ENCODE data around the gene KLHL11. TPM values are rescaled to one million over a fixed set of nuclear protein-coding genes. Genes with fewer than 3 reads are reported as not detected.
"Not testable (repeated sequence)": the region's sequence is repeated elsewhere in the genome, so short reads cannot be mapped to it uniquely, and the experiment has no call there.

Gene KLHL11
- polyA plus RNA-seq, 3 donors, result 8.7 to 12.1 (median 10.3) TPM

DNA sequence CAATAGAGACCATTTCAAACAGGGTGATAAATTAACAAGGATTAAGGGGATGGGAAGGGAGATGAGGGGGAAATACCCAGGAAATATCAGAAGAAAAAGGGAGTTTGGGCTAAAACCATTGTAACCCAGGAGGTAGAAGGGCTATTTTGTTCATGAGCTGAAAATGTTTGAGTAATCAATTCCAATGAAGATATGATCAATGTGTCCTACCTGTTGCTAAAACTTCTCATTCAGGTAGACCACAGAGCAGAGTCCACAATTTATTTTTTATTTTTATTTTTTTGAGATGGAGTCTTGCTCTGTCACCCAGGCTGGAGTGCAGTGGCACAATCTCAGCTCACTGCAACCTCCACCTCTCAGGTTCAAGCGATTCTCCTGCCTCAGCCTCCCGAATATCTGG, 25.8 kb downstream of the KLHL11 start:
- DNase-seq, result not testable (repeated sequence)

DNA sequence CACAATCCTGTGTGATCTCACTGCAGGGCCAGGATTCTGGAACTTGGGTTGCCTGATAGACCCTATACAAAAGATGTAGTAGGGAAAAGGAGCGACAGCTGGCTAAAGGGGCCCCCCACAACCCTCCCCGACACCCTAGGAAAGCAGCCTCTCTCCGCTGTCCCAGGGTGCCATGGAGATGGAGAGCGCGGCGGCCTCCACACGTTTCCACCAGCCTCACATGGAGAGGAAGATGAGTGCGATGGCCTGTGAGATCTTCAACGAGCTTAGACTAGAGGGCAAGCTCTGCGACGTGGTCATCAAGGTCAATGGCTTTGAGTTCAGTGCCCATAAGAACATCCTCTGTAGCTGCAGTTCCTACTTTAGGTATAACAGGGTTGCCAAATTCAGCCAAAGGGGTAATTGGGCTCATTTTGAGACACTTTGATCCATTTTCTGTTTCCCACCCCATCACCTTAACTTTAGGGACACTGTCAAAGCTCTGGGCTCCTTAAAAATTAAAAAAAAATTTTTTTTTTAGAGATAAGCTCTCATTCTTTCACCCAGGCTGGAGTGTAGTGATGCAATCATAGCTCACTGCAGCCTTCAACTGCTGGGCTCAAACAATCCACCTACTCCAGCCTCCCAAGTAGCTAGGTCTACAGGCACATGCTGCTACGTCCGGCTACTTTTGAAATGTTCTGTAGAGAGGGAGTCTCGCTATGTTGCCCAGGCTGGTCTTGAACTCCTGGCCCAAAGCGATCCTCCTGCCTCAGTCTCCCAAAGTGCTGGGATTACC, 27.3 kb downstream of the KLHL11 start, which contains the start of gene KLHL10:
Gene KLHL10 (plus strand): TSS at position 65 of the 778 bp plus-strand sequence. CDS start 108 bp downstream, at position 173.
- no peak for DNase-seq

DNA sequence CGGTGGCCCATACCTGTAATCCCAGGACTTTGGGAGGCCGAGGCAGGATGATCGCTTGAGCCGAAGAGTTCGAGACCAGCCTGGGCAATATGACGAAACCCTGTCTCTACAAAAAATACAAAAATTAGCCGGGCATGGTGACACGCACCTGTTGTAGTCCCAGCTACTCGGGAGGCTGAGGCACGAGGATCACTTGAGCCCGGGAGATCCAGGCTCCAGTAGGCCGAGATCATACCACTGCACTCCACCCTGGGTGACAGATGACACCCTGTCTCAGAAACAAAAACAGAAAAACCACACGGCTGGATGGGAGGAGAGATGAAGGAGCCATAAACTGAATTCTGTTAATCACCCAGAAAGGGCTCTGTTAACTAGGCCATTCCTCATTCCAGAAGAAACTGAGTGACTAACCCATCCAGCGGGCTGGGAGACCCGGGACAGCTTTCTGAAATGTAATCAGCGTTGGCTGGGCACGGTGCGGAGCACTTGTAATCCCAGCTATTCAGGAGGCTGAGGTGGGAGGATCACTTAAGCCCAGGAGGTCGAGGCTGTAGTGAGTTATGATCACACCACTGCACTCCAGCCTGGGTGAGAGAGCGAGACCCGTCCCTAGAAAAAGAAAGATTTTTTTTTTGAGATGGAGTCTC, 28.6 kb downstream of the KLHL11 start:
- DNase-seq, result no peak

DNA sequence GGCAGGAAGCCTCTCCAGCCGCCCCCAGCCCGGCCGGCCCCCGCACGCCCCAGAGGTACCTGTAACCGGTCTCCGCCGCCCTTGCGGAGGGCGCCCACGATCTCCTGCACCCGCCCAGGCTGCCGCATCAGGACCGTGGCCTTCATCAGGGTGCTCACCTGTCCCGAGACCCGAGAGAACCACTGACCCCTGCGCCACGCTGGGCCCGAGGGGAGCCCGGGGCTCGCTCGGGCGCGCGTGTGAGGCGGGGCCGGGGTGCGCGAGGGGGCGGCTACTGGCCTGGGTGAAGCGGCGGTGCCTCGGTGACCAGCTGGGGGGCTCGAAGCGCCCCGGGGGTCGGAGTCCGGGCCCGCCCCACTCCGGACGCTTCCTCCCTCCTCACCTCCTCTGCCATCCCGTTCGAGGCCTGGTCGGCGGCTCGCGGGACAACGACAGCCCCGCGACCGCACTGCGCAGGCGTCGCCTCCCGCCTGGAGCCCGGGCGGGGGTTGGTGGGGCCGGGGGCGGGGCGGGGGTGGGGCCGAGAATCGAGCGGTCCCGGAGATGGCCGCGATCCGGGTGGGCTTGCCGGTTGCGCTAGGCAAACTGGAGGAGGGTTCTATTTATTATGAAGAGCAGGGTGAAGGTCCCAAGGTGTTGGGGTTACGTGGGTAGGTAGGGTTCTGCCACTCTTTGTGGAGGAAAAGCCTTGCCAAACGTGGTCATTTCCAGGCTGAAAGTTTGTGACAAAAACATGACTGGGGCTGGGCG, 29.2 kb downstream of the KLHL11 start, which contains the start of gene NT5C3B:
Gene NT5C3B (minus strand): TSS at position 433 of the 750 bp plus-strand sequence. CDS start 39 bp downstream, at position 394.
- DNase-seq, result peak; percentile 55

DNA sequence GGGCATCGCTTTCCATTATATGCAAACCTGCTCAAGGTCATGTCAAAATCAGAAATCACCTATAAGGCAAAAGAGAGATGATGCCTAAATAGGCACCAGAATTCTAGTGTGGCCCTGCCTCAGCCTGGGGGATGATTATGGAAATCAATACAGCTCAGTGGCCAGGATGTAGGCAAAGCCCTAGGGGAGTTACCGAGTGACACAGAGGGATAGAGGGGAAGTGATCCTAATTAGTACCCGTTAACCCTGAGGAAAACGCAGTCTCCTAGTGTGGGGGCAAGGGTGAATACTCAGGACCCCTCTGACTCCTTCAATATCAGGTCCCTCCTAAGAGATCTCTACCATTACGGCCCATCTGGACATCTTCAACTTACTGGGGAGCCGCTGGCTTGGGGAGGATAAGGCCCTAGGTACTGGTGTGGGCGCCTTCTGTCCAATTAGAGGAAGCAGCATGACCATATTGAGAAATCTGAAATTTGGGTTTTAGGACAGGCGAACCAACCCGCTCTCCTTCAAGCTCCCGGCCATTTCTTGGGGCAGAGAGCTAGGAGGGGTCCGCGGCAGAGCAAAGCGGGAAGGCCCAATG, 29.9 kb downstream of the KLHL11 start:
- DNase-seq, result no peak

DNA sequence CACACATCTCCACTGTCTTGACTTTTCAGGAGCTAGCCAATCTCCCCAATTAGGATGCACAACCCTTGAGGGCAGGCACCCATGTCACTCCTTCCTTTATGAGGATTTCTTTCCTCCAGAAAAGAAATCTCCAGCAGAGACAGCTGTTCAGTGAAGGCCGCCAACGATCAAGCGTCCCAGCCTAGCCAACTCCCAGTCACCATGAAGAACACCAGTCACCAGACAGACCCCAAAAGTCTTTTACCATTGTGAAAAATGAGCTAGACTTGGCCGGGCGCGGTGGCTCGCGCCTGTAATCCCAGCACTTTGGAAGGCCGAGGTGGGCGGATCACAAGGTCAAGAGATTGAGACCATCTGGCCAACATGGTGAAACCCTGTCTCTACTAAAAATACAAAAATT, 35.3 kb downstream of the KLHL11 start:
- DNase-seq, result not testable (repeated sequence)

DNA sequence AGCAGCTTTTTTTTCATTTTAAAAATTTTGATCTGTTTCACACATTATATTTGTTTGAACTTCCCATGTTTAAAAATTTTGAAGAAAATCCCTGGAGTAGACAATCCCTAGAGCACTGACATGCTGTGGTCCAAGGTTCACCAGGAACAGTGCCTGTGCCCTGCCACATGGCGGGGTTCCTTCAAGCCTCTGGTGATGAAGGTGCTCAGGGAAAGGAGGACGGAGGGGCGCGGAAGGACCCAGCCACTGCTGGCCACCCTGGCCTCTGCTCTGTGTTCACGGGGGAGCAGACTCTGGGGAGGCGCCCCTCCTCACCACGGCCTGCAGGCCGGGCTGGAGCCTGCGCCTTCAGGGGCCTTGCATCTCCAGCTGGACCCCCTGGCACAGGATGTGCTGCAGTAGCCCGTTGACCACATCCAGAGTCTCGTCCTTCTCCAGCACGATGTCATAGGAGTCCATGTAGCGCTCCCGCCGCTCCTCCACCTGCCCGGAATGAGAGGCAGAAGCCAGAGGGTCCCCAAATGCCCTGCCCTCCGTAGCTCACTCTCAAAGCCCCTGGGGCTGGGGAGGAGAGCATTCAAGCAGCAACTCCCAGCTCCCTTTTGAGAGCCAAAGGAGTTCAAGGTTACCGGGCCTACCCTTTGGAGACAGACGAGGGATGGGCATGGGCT, 39.9 kb downstream of the KLHL11 start:
- no peak for DNase-seq

DNA sequence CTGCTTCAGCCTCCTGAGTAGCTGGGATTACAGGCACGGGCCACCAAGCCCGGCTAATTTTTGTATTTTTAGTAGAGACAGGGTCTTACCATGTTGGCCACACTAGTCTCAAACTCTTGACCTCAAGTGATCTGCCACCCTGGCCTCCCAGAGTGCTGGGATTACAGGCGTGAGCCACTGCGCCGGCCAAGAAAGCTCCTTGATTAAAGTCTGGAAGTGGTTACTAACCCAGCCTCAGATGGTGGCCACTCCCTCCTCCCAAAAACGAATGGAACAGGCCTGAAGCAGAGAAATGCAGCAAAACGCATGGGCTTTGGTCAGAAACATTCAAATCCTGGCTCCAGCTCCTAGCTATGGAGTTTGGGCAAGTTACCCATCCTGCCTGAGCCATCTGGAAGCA, 41.1 kb downstream of the KLHL11 start:
- no peak for DNase-seq

DNA sequence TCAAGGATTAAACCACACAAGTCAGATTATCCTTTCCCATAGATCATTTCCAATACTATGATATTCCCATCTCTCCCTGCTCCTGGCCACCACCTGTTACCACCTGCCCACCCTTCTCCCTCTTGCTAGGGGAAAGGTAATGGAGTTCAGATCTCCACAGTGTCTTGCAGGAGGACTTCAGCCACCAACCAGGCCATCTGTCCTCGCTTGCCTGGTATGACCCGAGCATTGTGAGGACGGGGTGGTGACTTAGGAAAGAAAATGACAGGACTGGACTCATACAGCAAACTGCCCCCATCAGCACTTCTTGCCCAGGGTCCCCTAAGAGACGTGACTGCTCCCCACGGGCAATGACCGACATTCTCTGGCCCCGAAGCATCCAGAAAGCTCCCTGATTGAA, 41.6 kb downstream of the KLHL11 start:
- DNase-seq, result no peak

DNA sequence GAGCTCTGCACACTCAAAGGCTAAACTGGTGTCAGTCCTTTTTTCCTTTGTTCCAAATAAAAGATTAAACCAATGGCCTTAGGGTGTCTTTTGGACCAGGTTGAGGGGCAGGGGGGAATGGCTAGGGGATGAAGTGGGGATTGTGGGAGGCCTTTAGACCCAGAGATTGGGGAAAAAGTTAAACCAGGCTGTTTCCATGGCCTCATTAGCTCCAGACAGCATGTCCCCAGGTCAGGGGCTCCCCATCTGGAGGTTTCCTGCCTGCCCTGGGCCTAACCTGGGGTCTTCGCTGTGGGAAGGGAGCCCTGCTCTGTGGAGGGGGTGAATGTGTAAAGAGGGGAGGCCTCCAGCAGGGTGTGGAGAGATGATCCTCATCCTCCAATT, 42.1 kb downstream of the KLHL11 start:
- no peak for DNase-seq

DNA sequence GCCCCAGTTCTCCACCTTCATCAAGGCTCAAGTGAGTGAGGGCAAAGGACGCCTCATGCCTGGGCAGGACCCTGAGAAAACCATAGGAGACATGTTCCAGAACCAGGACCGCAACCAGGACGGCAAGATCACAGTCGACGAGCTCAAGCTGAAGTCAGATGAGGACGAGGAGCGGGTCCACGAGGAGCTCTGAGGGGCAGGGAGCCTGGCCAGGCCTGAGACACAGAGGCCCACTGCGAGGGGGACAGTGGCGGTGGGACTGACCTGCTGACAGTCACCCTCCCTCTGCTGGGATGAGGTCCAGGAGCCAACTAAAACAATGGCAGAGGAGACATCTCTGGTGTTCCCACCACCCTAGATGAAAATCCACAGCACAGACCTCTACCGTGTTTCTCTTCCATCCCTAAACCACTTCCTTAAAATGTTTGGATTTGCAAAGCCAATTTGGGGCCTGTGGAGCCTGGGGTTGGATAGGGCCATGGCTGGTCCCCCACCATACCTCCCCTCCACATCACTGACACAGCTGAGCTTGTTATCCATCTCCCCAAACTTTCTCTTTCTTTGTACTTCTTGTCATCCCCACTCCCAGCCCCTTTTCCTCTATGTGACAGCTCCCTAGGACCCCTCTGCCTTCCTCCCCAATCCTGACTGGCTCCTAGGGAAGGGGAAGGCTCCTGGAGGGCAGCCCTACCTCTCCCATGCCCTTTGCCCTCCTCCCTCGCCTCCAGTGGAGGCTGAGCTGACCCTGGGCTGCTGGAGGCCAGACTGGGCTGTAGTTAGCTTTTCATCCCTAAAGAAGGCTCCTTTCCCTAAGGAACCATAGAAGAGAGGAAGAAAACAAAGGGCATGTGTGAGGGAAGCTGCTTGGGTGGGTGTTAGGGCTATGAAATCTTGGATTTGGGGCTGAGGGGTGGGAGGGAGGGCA, 42.7 kb downstream of the KLHL11 start:
- DNase-seq, result no peak

DNA sequence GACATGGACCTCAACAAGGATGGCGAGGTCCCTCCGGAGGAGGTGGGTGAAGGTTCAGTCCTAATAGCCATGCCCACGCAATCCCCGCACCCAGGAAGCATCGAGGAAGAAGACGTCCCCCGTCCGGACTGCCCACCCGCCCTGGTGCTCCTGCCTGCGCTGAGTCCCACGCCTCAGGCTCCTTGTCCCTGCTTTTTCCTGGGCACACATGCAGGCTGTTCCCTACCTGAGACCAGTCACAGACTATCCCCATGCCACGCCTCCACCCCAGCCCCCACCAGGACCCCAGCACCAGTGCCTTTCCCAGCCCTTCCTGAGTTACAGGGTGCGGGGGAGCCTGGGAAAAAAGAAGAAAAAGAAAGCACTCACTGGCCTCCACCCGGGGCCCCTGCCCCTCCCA, 43.4 kb downstream of the KLHL11 start:
- no peak for DNase-seq

DNA sequence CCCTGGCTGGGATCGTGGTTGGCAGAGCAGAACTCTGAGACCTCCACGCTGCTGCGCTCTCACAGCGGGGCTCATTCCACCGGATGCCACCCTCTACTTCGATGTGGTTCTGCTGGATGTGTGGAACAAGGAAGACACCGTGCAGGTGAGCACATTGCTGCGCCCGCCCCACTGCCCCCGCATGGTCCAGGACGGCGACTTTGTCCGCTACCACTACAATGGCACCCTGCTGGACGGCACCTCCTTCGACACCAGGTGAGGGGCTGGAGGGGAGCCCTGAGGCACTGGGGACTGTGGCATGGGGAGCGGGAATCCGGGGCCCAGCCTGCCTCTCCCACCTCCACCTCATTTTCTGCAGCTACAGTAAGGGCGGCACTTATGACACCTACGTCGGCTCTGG, 47.2 kb downstream of the KLHL11 start:
- DNase-seq, result no peak

DNA sequence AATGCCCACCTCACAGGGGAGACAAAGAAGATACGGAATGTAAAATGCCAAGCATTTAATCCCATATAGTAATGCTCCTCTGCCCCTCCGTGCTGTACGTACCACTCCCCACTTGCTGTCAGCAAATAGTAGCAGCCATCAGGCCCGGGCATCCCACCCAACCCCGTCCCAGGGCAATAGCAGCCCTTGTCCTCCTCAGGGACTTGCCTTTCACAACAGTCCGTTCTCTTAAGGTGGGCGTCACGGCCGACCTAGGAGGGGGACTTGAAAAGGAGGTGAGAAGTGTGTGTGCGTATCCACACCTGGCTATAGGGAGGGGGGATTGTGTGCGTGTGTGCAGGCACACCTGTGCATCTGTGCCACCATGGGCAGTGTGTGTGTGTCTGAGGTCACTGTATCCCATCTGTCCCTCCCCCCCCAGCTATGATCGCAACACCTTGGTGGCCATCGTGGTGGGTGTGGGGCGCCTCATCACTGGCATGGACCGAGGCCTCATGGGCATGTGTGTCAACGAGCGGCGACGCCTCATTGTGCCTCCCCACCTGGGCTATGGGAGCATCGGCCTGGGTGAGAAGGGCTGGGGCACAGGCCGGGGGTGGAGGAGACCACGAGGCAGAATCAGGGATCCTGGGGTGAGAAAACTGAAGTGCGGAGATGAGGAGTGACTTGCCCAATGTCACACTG, 48.4 kb downstream of the KLHL11 start:
- DNase-seq, result no peak

DNA sequence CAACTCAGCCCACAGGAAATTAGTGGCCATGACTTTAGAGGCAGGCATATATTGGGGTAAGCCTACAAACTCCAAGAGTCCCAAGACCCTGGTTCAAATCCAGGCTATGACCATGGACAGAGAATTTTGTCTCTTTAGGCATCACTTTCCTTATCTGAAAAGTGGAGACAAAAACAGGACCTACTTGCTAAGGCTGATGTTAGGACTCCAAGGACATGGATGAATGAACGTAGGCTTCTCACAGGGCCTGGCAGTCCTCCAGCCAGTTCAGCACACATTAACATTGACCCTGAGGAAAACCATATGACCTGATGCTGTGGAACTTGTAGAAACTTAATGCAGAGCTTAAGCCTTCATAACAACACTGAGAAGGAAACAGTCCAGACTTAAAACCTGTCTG, 51.0 kb downstream of the KLHL11 start:
- DNase-seq, result no peak

DNA sequence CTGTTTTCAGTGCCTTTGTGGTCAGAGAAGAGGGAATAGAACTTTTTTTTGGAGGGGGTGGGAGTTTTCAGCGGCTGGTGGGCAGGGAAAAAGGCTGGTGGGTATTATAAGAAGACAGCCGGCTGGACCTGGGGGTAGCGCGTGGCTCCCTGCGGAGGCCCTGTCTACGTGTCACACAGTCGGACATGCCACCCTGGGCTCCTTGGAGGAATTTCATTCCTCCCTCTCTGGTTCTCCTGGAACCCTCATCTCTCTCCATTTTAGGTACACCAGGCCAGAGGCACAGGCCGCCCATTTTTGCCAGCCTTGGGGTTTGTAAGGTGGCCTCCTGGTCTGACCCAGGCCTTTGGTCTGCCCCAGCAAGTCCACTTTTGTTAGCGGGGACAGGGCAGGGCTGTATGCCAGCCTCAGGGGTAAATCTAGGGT, 51.5 kb downstream of the KLHL11 start:
- no peak for DNase-seq

DNA sequence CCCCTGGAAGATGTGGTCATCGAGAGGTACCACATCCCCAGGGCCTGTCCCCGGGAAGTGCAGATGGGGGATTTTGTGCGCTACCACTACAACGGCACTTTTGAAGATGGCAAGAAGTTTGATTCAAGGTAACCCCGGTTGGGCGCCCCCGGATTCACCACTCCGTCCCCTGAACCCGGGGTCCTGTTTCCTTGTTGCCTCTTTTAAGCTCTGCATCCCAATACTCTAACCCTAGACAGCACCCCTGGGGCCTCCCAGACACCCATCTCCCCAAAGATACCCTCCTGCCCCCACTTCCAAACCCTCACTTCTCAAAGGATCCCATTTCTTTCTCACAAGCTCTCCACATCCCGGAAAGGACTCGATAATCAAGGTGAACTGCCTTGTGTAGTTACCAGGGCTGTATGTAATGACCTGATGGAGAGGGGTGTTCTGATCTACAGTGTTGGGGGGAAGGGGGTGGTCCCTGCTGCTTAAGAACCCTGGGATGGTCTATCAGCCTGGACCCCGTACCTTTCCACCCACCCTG, 52.0 kb downstream of the KLHL11 start:
- DNase-seq, result no peak

DNA sequence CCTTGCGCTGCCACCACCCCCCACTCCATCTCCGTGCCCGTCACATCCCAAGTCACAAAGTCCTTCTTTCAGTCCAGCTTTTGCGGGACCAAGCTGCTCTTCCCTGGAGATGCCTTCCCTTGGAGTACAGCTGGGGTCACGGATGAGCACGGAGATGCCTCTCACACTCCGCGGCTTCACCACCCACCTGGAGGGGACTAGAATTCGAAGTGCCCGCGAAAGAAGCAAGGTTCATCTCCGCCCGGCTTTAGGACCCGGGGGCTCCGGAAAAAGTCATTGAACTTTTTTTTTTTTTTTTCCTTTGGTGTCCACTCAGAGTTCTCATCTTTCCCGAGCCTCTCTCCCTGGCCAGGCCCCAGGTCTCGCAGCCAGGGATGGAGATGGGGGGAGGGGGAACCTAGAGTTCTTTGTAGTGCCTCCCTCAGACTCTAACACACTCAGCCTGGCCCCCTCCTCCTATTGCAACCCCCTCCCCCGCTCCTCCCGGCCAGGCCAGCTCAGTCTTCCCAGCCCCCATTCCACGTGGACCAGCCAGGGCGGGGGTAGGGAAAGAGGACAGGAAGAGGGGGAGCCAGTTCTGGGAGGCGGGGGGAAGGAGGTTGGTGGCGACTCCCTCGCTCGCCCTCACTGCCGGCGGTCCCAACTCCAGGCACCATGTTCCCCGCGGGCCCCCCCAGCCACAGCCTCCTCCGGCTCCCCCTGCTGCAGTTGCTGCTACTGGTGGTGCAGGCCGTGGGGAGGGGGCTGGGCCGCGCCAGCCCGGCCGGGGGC, 52.7 kb downstream of the KLHL11 start, which contains the start of gene FKBP10:
Gene FKBP10 (plus strand): TSS at position 624 of the 771 bp plus-strand sequence. CDS start 31 bp downstream, at position 655.
- DNase-seq, result peak; percentile 94
